HCT116 (cell line): ENCODE measurements around the gene TRPM5.

Experiments
- CEBPB ChIP-seq: IDR thresholded peaks from 2 replicates; pipeline ENCODE4 v1.6.1; 2012; ENCODE audit warnings: low read depth
- CTCF ChIP-seq, 3 experiments: fragments of 200-600 bp in 1 of 3; sonication (generic) in 1 of 3; IDR thresholded peaks in 2 of 3; conservative IDR thresholded peaks in 1 of 3; 2 replicates each; pipeline ENCODE4 v1.5.1; 2012 to 2017; ENCODE audit warnings: low read depth in 2 of 3, low read length in 2 of 3, antibody characterized with exemption in 1 of 3, borderline replicate concordance in 1 of 3, control low read depth in 1 of 3, mild to moderate bottlenecking in 1 of 3, mixed read lengths in 1 of 3, mixed run types in 1 of 3, moderate library complexity in 1 of 3; ENCODE audit not compliant: insufficient read depth in 1 of 3

GRCh38 chr11:2459796-2460531 lies 15.7 kb upstream of the TRPM5 start:
- TF ChIP-seq CEBPB, result no peak
- TF ChIP-seq CTCF (IDR thresholded peaks at IDR 0.05 in 2 of 3, conservative IDR thresholded peaks at IDR 0.05 in 1 of 3; ENCODE audit: borderline replicate concordance in 1 of 3, insufficient read depth in 1 of 3, low read depth in 2 of 3, low read length in 2 of 3), result no peak
